GM21825 (cell line): Measurements from ENCODE around the gene HS3ST5.
"Not testable (repeated sequence)": the region's sequence is repeated elsewhere in the genome, so short reads cannot be mapped to it uniquely, and the experiment has no call there.

Experiments
- ATAC-seq: cut with Tn5 transposase; IDR thresholded peaks from one replicate; pipeline ENCODE4 v1.9.1; 2021; ENCODE audit warnings: mild to moderate bottlenecking, moderate library complexity; ENCODE audit not compliant: unreplicated experiment

HS3ST5 gene

DNA sequence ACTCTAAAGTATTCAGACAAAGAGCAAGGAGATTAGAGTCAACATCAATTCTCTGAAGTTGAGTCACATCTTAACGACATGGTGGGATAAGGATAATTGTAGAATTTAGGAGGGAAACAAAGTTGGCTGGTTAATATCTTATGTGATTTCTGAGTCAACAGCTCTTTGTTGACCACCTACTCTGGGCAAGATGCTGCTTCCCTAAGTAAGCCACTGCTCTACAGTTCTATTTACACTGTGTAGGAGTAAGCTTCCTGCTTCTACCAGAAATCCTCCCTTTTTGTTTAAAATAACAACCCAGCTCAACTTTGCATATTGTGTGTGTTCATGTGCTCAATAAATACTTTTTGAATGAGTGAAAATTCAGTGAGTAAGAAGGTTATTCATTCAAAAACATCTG lies 3.1 kb downstream of the HS3ST5 start:
- no peak for ATAC-seq

DNA sequence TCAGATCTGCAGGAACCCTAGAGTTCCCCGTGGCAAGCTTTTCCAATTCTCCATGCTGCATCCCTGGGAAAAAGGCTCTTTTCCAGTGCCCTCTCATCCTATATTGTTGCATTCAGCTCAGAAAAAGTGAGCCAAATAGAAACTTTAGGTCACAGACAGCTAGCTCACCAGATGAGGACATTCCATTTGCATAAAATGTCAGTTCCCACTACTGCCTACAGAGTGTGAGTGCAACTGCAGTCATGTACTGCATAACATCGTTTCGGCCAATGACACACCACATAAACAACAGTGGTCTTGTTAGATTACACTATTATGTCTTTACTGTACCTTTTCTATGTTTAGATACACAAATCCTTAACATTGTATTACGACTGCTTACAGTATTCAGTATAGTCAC lies 8.6 kb downstream of the HS3ST5 start:
- no peak for ATAC-seq

DNA sequence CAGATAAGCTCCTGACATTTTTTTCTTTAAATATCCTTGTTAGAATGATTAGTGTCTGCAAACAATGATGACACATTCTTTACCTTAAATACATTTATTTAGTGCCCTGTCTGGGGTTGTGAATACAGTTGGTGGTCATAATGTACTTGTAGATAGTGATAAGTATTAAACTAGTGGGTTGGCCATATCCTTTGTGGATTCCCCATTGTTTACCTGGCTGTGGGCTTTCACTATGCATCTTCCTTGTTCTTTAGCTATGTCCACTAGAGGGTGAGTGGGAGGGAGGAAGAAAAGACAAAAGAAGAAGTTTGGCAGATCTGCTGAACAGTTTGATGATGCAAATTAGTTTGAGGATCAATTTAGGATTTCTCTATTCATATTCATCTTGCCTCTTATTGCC lies 15.7 kb downstream of the HS3ST5 start:
- ATAC-seq, result no peak

DNA sequence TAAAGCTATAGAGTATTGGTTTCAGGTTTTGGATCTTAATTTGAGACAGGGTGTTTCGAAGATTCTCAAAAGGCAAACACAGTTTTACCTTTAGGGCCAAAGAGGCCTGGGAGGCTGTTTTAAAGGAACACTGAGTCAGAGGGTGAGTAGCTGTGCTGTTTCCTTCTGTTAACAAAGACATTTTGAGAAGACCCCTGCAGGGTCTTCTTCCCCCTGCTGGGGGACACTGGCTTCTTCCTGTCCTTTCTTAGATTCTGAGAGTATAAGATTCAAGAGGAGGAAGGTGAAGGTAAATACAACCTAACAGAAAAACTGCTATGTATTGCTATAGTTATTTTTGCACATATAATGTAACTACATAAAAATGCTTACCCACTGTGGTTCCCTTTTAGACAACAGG lies 19.0 kb downstream of the HS3ST5 start:
- no peak for ATAC-seq

DNA sequence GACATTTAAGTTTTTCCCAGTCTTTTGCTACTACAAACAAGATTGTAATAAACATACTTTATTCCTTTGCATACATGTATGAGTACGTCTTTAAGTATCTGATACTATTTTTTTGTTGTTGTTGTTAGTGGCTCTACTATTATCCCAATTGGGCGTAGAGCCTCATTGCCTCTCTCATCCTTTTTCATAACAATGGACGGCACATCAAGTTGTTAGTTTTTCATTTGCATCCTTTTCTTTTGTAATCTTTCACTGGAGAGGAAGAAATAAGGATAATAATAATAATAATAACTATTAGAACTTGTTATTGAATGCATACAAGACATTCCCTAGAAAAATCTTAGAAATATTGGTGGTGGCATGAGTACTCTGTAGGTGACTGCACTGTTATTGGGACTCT lies 23.1 kb downstream of the HS3ST5 start:
- no peak for ATAC-seq

DNA sequence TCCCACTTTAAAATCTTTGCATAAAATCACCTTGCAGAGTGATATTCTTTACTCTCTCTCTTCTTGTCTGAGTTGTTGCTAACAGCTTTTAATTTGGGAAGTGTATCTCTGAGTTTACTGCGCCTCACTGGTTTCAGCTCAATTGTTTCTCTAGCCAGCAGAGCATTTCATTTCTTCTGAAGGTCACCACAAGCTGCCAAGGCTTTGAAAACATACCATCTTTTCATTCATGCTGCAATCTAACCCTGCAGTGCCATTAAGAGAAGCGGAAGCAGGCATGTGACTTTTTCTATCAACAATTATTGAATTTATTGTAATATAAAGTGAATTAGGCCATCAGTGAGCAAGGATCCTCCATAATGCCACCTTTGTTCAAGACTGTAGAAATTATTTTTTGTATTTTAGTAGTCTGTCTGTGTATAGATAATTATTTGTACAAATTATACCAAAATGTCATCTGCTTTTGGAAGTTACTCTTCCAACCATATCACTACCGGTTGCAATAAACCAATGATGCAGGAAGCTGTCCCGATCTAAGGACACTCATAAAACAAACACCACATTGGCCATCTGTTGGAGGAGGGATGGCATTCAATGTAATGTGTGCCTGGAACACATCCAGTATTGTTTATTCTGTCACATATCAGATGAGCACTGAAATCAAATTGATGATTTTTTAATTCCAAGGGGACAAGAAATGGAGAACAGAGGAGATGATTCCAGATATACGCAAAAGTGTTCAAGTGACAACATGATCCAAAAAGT lies 26.8 kb downstream of the HS3ST5 start:
- ATAC-seq, result no peak

DNA sequence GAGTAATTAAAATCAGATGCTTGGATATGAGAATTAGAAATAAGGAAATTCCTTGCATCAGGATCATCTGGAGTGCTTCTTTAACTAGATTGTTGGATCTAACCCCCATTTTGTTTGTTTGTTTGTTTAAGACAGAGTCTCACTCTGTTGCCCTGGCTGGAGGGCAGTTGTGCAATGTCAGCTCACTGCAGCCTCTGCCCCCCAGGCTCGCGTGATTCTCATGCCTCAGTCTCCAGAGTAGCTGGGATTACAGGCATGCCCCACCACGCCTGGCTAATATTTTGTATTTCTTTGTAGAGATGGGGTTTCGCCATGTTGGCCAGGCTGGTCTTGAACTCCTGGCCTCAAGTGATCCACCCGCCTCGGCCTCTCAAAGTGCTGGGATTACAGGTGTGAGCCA lies 29.0 kb downstream of the HS3ST5 start:
- not testable (repeated sequence) for ATAC-seq

DNA sequence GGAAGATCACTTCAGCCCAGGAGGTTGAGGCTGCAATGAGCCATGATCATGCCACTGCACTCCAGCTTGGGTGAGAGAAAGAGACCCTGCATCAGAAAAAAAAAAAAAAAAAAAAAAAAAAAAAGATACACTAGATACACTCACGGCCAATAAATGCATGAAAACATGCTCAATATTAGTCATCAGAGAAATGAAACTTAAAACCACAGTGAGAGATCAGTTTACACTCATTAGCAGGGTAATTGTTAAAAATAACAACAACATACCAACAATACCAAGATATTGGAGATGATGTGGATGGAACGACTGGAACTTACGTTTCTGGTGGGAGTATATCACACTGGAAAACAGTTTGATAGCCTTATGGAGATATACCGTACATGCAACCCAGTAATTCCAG lies 29.9 kb downstream of the HS3ST5 start:
- ATAC-seq, result no peak

DNA sequence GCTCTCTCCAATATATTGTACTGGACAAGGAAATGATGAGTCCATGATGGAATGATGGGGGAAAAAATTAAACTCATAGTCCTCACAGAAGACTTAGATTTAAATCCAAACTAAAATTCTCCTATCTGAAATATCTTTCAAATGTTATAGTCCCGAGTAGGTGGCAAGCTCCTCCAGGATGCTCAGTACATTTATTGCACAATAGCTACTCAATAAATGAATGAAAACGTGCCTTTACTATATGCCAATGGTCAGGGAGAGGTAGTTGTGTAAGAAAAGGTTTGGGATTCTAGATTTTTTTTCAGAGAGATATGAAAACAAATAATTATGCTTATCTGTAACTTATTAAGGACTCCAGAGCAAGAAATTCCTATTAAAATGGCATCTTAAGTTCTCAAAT lies 32.8 kb downstream of the HS3ST5 start:
- ATAC-seq, result no peak

DNA sequence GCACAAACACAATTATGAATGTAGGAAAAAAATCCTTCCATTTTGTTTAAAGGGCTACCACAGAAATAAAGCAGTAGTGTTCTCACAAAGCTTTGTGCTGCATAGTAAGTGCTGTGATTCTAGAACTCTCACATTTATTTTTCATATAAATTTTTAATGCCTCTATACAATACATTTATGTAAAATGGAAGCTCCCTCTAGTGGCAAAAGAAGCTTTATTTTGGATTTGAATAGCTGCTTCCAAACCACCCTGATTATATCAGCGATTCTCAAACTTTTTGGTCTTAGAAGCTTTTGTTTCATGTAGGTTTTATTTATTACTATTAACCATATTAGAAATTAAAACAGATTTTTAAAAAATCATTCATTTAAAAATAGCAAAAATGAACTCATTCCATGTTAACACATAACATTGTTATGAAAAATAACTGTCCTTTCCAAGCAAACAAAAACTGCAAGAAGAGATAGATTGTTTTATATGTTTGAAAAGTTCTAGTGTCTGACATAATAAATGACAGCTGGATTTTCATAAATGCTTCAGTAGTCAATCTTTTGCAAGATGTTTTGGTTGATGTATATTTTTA lies 38.4 kb downstream of the HS3ST5 start:
- ATAC-seq, result no peak

DNA sequence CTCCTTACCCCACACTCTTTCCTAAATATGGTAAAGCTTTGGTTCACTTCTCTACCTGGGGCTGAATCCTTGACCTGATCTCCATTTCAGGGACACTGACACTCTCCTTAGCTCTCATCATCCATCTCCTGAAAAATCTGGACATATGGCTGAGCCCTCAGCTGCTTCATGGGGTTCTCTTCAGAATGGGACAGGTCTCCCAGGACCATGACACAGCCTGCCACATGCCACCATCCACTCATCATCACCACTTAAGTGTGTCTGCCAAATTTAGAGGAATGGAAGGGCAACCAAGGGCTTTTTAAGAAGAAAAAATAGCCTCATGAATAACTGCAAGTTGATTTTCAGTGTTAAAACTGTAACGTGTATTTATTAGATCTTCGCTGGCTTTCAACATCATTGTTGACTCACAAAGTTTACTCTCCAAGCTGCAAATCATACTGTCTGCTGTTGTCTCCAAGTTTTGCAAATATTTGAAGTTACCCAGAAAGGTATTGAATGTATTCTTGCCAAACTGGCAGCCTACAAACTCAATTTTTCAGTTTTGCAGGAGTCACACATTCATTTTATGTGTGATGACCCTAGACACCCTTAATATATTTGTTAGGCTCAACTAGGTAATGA lies 41.1 kb downstream of the HS3ST5 start:
- ATAC-seq, result no peak

DNA sequence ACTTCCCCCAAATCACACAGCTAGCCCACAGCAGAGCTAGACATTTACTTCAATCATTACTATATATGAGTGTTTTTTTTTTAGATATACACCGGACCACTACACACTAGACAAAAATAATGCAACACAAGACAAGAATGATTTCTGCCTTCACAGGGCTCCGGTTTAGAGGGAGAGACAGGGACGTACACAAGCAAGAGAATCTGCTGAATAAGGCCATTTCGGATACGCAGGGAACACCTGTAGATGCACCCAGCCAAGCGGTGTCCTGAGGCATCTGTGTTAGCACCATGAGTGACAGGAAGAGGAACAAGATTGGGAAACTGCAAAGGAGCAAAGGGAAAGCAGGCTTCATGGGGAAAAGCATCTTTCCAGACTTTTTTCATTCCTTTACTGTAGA lies 45.7 kb downstream of the HS3ST5 start:
- no peak for ATAC-seq

DNA sequence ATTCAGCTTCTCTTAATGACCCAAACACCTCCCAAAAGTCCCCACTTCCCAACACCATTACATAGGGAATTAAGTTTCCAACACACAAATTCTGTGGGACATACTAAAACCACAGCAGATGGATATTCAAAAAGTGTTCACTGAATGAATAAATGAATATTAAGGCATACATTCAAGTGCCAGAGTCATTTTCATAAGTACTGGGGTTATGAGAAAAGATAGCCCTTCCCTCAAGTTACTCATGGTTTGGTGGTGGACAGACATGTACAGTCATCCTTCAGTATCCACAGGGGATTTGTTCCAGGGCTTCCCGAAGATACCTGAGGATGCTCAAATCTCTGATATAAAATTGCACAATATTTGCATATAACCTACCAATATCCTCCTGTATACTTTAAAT lies 50.4 kb downstream of the HS3ST5 start:
- no peak for ATAC-seq

DNA sequence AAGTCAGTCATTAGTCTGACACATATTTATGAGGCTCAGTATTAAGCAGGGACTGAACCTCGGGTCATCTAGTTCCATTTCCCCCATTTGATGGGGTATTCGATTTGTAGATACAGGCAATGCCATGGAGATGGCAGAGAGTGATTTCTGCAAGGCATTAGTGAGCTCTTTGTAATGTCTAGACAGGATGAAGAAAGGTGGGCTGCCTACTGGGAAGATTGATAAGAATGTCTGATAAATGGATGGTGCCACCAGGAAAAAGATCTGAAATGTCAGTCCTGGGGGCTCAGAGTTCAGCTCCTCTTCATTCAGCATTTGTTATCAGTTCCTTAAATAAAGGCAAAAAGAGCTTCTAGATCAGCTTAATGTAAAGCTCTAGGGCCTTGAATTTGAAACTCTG lies 51.4 kb downstream of the HS3ST5 start:
- ATAC-seq, result no peak

DNA sequence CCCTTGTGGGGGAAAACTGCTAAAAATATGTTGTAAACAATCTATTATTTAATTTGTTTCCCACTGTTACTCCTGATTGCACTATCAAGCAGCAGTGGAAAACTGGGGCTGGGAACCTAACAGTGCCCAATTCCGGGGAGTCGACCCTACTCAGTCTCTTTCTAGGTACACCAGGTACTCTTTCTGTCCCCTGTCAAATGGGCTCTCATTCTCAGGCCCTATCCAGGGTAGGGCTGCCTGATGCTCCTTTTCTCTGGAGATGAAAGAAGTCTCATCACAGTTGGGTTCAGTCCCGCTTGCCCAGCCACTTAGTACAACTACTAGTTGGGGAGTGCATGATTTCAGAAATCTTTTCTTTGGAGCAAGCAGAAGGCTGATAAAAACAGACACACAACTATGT lies 52.0 kb downstream of the HS3ST5 start:
- ATAC-seq, result no peak

DNA sequence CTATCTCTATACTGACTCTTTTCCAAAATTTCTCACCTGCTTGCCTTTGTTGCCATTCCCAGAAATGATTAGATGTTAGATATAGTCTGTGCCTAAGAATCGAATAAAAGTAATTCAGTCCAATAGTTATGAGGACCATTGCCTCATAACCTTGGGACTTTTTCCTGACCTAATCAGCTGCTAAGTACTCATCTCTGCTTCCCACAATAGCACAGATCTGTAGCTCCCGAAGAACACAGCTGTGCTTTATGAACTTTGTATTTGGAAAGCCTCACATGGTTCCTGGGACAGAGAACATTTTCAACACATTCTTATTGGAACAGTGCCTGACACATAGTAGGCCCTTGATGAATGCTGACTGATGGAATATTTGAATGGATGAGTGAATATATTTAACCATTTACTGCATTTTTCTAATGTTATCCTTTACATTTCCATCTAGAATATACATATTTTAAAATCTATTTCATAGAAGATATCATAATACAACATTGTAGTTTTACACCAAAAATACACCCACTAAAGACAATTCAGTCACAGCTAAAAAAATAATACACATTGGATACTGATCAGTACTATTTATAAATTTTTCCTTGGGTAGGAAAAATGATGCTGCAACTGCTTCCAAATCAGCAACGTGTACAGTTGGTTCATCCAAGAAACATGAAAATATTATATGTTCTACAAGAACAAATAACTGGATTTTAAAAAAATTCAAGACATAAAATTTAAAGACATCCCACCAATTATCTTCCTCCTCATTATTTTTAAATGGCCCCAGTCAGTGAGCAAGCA lies 53.9 kb downstream of the HS3ST5 start:
- ATAC-seq, result no peak

DNA sequence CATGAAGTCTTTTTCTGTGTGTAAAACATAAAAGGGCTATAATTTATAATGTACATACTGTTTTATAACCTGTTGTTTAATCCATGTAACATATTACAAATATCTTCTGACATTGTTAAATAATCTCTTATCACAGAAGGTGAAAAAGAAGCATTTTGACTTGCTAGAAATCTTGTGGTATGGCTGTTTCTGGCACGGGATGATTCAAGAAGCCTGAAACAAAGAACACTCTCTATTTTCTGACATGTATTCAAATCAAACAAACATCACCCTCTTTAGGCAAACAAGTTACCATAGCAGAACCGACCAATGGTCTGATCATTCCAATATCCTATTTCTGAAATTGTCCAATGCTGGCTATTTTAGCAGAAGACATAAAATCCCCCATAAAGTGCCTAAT lies 55.4 kb downstream of the HS3ST5 start:
- ATAC-seq, result no peak

DNA sequence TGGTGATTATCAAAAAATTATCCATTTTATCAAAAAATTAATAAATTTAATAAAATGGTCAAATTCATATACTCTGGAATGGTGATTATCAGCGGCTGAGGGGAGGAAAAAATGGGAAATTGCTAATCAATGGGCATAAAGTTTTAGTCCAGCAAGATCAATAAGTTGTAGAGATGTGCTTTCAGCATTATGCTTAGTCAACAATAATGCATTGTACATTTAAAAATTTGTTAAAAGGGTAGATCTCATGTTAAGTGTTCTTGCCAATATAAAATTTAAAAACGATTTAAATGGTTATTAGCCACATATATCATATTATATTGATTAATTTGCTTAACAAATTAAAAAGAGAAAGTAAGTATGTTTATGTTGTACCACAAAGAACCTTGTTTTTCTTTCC lies 56.6 kb downstream of the HS3ST5 start:
- ATAC-seq, result no peak

DNA sequence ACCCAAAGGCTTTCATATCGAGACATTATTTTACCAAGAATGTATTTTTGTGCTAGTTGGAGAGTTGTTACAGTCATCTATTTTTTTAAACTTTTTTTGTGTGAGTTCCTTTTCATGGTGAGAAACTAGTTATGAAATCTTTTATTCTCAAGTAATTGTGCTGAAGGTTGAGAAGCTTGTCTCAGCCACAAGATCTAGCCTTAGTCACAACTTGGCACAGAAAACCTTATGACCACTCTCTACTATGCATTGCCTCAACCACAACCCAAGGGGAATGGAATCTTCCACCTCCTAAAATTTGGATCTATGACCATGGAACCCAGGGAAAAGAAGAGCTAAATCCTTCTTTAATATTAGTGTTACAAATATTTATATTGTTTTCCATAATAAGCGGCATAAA lies 58.5 kb downstream of the HS3ST5 start:
- ATAC-seq, result no peak

DNA sequence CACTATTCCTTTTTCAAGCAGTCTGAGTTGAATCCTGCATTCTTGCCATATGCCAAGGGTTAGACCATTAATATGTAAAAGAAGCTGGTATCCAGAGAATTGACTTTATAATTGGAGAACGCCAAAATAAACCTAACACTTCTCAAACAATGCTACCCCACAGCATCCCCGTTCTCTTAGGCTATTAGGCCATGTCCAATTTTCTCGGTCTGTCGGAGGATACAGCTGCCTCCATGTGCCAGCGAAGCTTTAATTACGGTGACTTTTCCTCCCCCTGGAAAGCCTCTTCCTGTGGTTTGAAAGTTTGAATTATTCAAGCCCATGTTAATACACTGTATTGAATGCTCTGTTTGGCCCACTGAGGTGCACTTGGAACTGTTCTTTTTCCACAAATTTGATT lies 60.5 kb downstream of the HS3ST5 start:
- ATAC-seq, result no peak

DNA sequence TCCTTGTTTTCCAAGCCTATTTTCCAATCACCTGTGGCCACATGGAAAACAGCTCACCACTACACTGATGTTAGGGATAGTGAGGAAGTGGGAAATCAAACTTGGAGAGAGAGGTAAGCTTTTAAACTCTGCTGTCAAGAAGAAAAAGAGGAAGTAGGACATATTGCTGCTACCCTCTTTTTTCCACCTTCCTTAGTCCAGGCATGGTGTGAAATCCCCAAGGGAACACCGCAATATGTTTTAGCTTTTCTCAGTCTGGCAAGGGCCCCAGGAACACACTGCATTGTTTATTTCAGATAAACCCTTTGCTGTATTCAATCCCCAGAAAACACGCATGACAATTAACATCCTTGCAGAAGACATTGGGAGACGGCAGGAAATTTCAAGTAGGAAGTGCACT lies 61.3 kb downstream of the HS3ST5 start:
- no peak for ATAC-seq
